Measurements from ENCODE around the gene SEC14L5.

GRCh38 chr16:4936181-4936990 is 21.7 kb upstream of the SEC14L5 start:
- TF ChIP-seq ZFP69B (tag by site-specific recombination; IDR thresholded peaks at IDR 0.05) (no peak), ZNF544 (tag by site-specific recombination; IDR thresholded peaks at IDR 0.05) (no peak), CTCF (tag by site-specific recombination; IDR thresholded peaks at IDR 0.05) (peak; percentile 92), ZNF292 (tag by site-specific recombination; IDR thresholded peaks at IDR 0.05; ENCODE audit: borderline replicate concordance, low read depth) (no peak), ZSCAN30 (tag by site-specific recombination; IDR thresholded peaks at IDR 0.05) (no peak), ZBTB49 (tag by site-specific recombination; IDR thresholded peaks at IDR 0.05; ENCODE audit: low read depth) (no peak), ZNF114 (tag by site-specific recombination; IDR thresholded peaks at IDR 0.05) (no peak), ZNF324 (tag by site-specific recombination; IDR thresholded peaks at IDR 0.05) (no peak), YY2 (tag by site-specific recombination; IDR thresholded peaks at IDR 0.05) (no peak), ZNF274 (IDR thresholded peaks at IDR 0.05; ENCODE audit: low read length) (no peak), ZNF274 (tag by site-specific recombination; IDR thresholded peaks at IDR 0.05; ENCODE audit: borderline replicate concordance) (no peak), ZNF302 (tag by site-specific recombination; IDR thresholded peaks at IDR 0.05; ENCODE audit: low read depth) (no peak), BCL11A (tag by site-specific recombination; IDR thresholded peaks at IDR 0.05; ENCODE audit: low read depth) (no peak), YY1 (tag by site-specific recombination; IDR thresholded peaks at IDR 0.05) (no peak)
- TF ChIP-seq, protein P1, sequence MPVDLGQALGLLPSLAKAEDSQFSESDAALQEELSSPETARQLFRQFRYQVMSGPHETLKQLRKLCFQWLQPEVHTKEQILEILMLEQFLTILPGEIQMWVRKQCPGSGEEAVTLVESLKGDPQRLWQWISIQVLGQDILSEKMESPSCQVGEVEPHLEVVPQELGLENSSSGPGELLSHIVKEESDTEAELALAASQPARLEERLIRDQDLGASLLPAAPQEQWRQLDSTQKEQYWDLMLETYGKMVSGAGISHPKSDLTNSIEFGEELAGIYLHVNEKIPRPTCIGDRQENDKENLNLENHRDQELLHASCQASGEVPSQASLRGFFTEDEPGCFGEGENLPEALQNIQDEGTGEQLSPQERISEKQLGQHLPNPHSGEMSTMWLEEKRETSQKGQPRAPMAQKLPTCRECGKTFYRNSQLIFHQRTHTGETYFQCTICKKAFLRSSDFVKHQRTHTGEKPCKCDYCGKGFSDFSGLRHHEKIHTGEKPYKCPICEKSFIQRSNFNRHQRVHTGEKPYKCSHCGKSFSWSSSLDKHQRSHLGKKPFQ (tag by site-specific recombination; IDR thresholded peaks at IDR 0.05), result no peak

Measured in HEK293 (cell line).